Ovary (tissue), 3 donors: ENCODE measurements around the gene PES1.

Experiments used
- CTCF ChIP-seq, 3 donors: fragments of 450-650 bp in 2 of 3; fragments of 200-600 bp in 1 of 3; IDR thresholded peaks; one replicate each; pipeline versions ENCODE4 v1.5.1 to v1.8.0; 2016 to 2022; ENCODE audit warnings: antibody characterized with exemption in 3 of 3, mild to moderate bottlenecking in 1 of 3
- EP300 ChIP-seq: sonication (generic); formaldehyde crosslinking; IDR thresholded peaks from one replicate; pipeline ENCODE4 v1.6.1; 2017; ENCODE audit warnings: antibody characterized with exemption
- POLR2A ChIP-seq: fragments of 450-650 bp; IDR thresholded peaks from one replicate; pipeline ENCODE4 v1.6.1; 2017; ENCODE audit warnings: antibody characterized with exemption, mild to moderate bottlenecking, moderate library complexity
- donor health status: DM: no; HTN: no; CAD: no.

DNA sequence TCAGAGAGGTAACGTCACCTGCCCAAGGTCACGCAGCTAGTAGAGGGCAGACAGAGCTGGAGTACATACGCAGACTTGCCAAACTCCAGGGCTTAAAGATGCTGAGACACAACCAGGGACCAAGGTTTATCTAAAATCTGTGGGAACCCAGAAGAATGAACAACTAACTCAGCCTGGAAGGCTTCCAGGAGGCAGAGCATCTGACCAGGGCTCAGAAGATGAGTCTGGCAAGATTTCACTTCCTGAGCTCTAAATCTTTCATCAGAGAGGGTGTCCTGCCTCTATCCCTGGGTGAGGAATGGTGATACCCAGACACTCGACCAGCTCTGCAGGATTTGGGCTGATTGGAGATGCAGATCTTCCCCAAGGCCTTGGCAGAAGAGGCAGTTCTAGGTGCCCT is 26.4 kb downstream of the PES1 start:
- no peak for TF ChIP-seq CTCF (IDR thresholded peaks at IDR 0.05)
- TF ChIP-seq EP300: no peak
- TF ChIP-seq POLR2A: no peak
